Lower leg skin (tissue), 3 donors: ENCODE measurements around the gene SCAMP2.

Experiments
- CTCF ChIP-seq, 3 donors: fragments of 450-650 bp; IDR thresholded peaks; one replicate each; pipeline ENCODE4 v1.5.1; 2016; ENCODE audit warnings: antibody characterized with exemption in 3 of 3, mild to moderate bottlenecking in 3 of 3, moderate library complexity in 2 of 3
- POLR2A ChIP-seq, 2 donors: fragments of 450-650 bp; IDR thresholded peaks; one replicate each; pipeline ENCODE4 v1.6.1; 2016 to 2017; ENCODE audit warnings: antibody characterized with exemption in 2 of 2, mild to moderate bottlenecking in 1 of 2, moderate library complexity in 1 of 2

DNA sequence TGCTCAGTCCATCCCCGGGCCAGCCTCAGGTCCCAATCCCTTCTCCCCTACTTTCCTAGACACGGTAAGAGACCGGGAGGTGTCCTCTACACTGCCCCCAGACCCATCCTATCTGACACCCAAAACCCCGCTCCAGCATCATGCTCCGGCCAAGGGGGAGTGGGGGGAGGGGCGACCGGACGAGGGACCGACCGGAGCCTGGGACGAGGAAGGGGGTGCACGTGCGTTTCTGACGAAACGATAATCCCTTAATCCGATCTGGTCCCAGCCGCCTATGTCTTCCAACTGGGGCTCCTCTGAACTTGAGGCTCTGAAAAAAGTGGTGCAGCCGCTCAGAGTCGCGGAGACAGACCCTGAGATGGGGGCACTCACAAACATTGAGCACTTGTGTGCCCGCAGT is 46.2 kb downstream of the SCAMP2 start:
- TF ChIP-seq CTCF (IDR thresholded peaks at IDR 0.05) (no peak), POLR2A (IDR thresholded peaks at IDR 0.05) (no peak)
